Osteocyte (in vitro differentiated cells): ENCODE data around the gene POP4. TPM values are rescaled to one million over a fixed set of nuclear protein-coding genes. Genes with fewer than 3 reads are reported as not detected.

Experiments used
- DNase-seq: peaks from one replicate; pipeline ENCODE4 v3.0.0; 2021; ENCODE audit warnings: mixed read lengths; ENCODE audit not compliant: unreplicated experiment; ENCODE audit errors: extremely low spot score
- H3K27ac Mint-ChIP-seq: one replicate; pipeline ENCODE4 v1.8.0; 2021; ENCODE audit warnings: mild to moderate bottlenecking, mixed read lengths; ENCODE audit not compliant: unreplicated experiment
- H3K27me3 Mint-ChIP-seq: one replicate; pipeline ENCODE4 v1.8.0; 2021; ENCODE audit warnings: mixed read lengths; ENCODE audit not compliant: unreplicated experiment
- H3K36me3 Mint-ChIP-seq: one replicate; pipeline ENCODE4 v1.8.0; 2021; ENCODE audit warnings: mixed read lengths; ENCODE audit not compliant: unreplicated experiment
- H3K4me1 Mint-ChIP-seq: one replicate; pipeline ENCODE4 v1.8.0; 2021; ENCODE audit warnings: mixed read lengths; ENCODE audit not compliant: unreplicated experiment
- H3K4me3 Mint-ChIP-seq: one replicate; pipeline ENCODE4 v1.8.0; 2021; ENCODE audit warnings: mild to moderate bottlenecking, moderate library complexity, mixed read lengths; ENCODE audit not compliant: unreplicated experiment
- H3K9me3 Mint-ChIP-seq: one replicate; pipeline ENCODE4 v1.8.0; 2021; ENCODE audit warnings: mixed read lengths; ENCODE audit not compliant: unreplicated experiment
- CTCF ChIP-seq: fragments of 200-600 bp; sonication (generic); IDR thresholded peaks from 2 replicates; pipeline ENCODE4 v1.5.0; 2021; ENCODE audit warnings: antibody characterized with exemption, mild to moderate bottlenecking, moderate library complexity
- total RNA-seq: library from RNA; stranded (reverse); gene quantifications from 2 replicates; pipeline ENCODE4 v1.2.1, GENCODE V29; 2021

POP4 gene
- total RNA-seq, 1 donor from 2014 or later: 61.7 TPM

- Mint-ChIP-seq H3K36me3 (no peaks in the 10 kb centered on the region), H3K27ac (no peak overlapping the region), H3K4me3 (no peak overlapping the region), H3K9me3 (no peaks in the 10 kb centered on the region), H3K27me3 (no peaks in the 10 kb centered on the region), H3K4me1 (no peaks in the 10 kb centered on the region)
- DNase-seq: no peak
- no peak for TF ChIP-seq CTCF
These were observed 38.6 kb upstream of the POP4 start for GRCh38 chr19:29567366-29567915.

GRCh38 chr19:29568036-29569025, 37.8 kb upstream of the POP4 start:
- H3K36me3 Mint-ChIP-seq: no peaks in the 10 kb centered on the region
- peaks cover 3% of the 10 kb centered on the region for H3K27me3 Mint-ChIP-seq
- no peaks in the 10 kb centered on the region for H3K9me3 Mint-ChIP-seq
- no peak overlapping the region for H3K4me3 Mint-ChIP-seq
- no peak for DNase-seq
- no peaks in the 10 kb centered on the region for H3K4me1 Mint-ChIP-seq
- H3K27ac Mint-ChIP-seq: no peak overlapping the region
- no peak for TF ChIP-seq CTCF

GRCh38 chr19:29569038-29569911, 36.8 kb upstream of the POP4 start:
- no peak for TF ChIP-seq CTCF
- Mint-ChIP-seq H3K4me1 (no peaks in the 10 kb centered on the region), H3K4me3 (no peak overlapping the region), H3K9me3 (no peaks in the 10 kb centered on the region), H3K36me3 (no peaks in the 10 kb centered on the region), H3K27ac (no peak overlapping the region), H3K27me3 (peaks cover 9% of the 10 kb centered on the region)
- DNase-seq: no peak

- Mint-ChIP-seq H3K4me3 (no peak overlapping the region), H3K27ac (no peak overlapping the region), H3K27me3 (peaks cover 24% of the 10 kb centered on the region), H3K4me1 (no peaks in the 10 kb centered on the region), H3K9me3 (no peaks in the 10 kb centered on the region), H3K36me3 (no peaks in the 10 kb centered on the region)
- TF ChIP-seq CTCF: no peak
- no peak for DNase-seq
These were observed 34.9 kb upstream of the POP4 start for GRCh38 chr19:29571181-29571580.
